Activated CD8-positive, alpha-beta T cell treated with anti-CD3 and anti-CD28 coated beads for 36 hours (primary cell): ENCODE measurements around the gene TAS2R60. TPM values are rescaled to one million over a fixed set of nuclear protein-coding genes. Genes with fewer than 3 reads are reported as not detected.
"Not testable (repeated sequence)": the region's sequence is repeated elsewhere in the genome, so short reads cannot be mapped to it uniquely, and the experiment has no call there.

Source experiments
- ATAC-seq: fragments of 200-7000 bp; cut with Tn5 transposase; one replicate; pipeline ENCODE4 v1.10.0; 2021; ENCODE audit warnings: mild to moderate bottlenecking, moderate library complexity
- CTCF ChIA-PET: fragments of 350-600 bp; sonication (Branson Sonifier 250); formaldehyde crosslinking; loops from one replicate; lab custom pipeline; 2021; ENCODE audit warnings: antibody characterized with exemption; lab: Charles Lee
- POLR2A ChIA-PET: fragments of 350-600 bp; sonication (Branson Sonifier 250); formaldehyde crosslinking; loops from one replicate; lab custom pipeline; 2021; ENCODE audit warnings: antibody characterized with exemption; lab: Charles Lee
- DNase-seq: peaks from one replicate; pipeline ENCODE4 v3.0.0-alpha.2; 2020
- H3K27ac Mint-ChIP-seq: one replicate; pipeline ENCODE4 v1.8.0; 2021; ENCODE audit warnings: mild to moderate bottlenecking, mixed read lengths
- H3K27me3 Mint-ChIP-seq: one replicate; pipeline ENCODE4 v1.8.0; 2021; ENCODE audit warnings: mixed read lengths
- H3K36me3 Mint-ChIP-seq: one replicate; pipeline ENCODE4 v1.8.0; 2021; ENCODE audit warnings: low read depth, mixed read lengths
- H3K4me1 Mint-ChIP-seq: one replicate; pipeline ENCODE4 v1.8.0; 2021; ENCODE audit warnings: low read depth, mixed read lengths
- H3K4me3 Mint-ChIP-seq: one replicate; pipeline ENCODE4 v1.8.0; 2021; ENCODE audit warnings: mild to moderate bottlenecking, moderate library complexity, mixed read lengths
- H3K9me3 Mint-ChIP-seq: one replicate; pipeline ENCODE4 v1.8.0; 2021; ENCODE audit warnings: mixed read lengths
- CTCF ChIP-seq: fragments of 200-600 bp; IDR thresholded peaks from one replicate; pipeline ENCODE4 v1.8.0; 2022; ENCODE audit warnings: antibody characterized with exemption, mild to moderate bottlenecking
- intact Hi-C: fragments of 100-400 bp; cut with micrococcal nuclease; formaldehyde crosslinking; loops from one replicate; pipeline ENCODE4 v1.10.0; 2022
- total RNA-seq, 2 experiments: library from RNA; stranded (reverse); gene quantifications; one replicate each; pipeline ENCODE4 v1.2.3, GENCODE V29; 2021

TAS2R60 gene
- total RNA-seq, 2 experiments from 2014 or later, result not detected

- Mint-ChIP-seq H3K27me3 (no peaks in the 10 kb centered on the region), H3K9me3 (no peaks in the 10 kb centered on the region), H3K27ac (no peak overlapping the region), H3K36me3 (no peaks in the 10 kb centered on the region), H3K4me3 (no peak overlapping the region), H3K4me1 (peaks cover 9% of the 10 kb centered on the region)
- intact Hi-C loops, result no loop called here
- ChIA-PET CTCF (no interaction called here), POLR2A (no interaction called here)
- ATAC-seq (no peak), DNase-seq (no peak)
- no peak for TF ChIP-seq CTCF
Observed at GRCh38 chr7:143484119-143484518, 40.9 kb downstream of the TAS2R60 start.

GRCh38 chr7:143485094-143485493 lies 41.8 kb downstream of the TAS2R60 start:
- DNase-seq, result no peak
- intact Hi-C loops, result no loop called here
- H3K27ac Mint-ChIP-seq, result no peak overlapping the region
- CTCF ChIA-PET, result interaction anchor here (0.9 to 1.6 kb wide), 3 partner anchors 9 to 245 kb away, joined by 3 to 4 read pairs (median 4); no protein-coding TSS in a partner anchor
- no peak overlapping the region for H3K4me3 Mint-ChIP-seq
- peaks cover 9% of the 10 kb centered on the region for H3K4me1 Mint-ChIP-seq
- H3K27me3 Mint-ChIP-seq, result no peaks in the 10 kb centered on the region
- H3K9me3 Mint-ChIP-seq, result no peaks in the 10 kb centered on the region
- POLR2A ChIA-PET, result no interaction called here
- H3K36me3 Mint-ChIP-seq, result no peaks in the 10 kb centered on the region
- no peak for TF ChIP-seq CTCF
- ATAC-seq, result no peak

GRCh38 chr7:143485500-143485899 lies 42.2 kb downstream of the TAS2R60 start:
- no peaks in the 10 kb centered on the region for H3K27me3 Mint-ChIP-seq
- ATAC-seq (no peak), DNase-seq (no peak)
- H3K4me1 Mint-ChIP-seq, result peaks cover 9% of the 10 kb centered on the region
- no peaks in the 10 kb centered on the region for H3K9me3 Mint-ChIP-seq
- intact Hi-C loops, result no loop called here
- CTCF ChIA-PET, result interaction anchor here (0.9 to 1.6 kb wide), 4 partner anchors 9 to 245 kb away, joined by 3 to 4 read pairs (median 4); no protein-coding TSS in a partner anchor
- no peaks in the 10 kb centered on the region for H3K36me3 Mint-ChIP-seq
- no peak for TF ChIP-seq CTCF
- no peak overlapping the region for H3K4me3 Mint-ChIP-seq
- POLR2A ChIA-PET, result no interaction called here
- no peak overlapping the region for H3K27ac Mint-ChIP-seq

GRCh38 chr7:143486266-143486665 lies 43.0 kb downstream of the TAS2R60 start:
- CTCF ChIA-PET, result interaction anchor here (1.1 to 1.5 kb wide), 4 partner anchors 10 to 246 kb away, joined by 3 to 4 read pairs (median 3); no protein-coding TSS in a partner anchor
- H3K4me3 Mint-ChIP-seq, result not testable (repeated sequence)

GRCh38 chr7:143487061-143487460 lies 43.8 kb downstream of the TAS2R60 start:
- H3K4me1 Mint-ChIP-seq, result peaks cover 5% of the 10 kb centered on the region
- H3K27ac Mint-ChIP-seq, result no peak overlapping the region
- ChIA-PET CTCF (interaction anchor here (1.5 kb wide), 1 partner anchor 9 kb away, joined by 3 read pairs; no protein-coding TSS in a partner anchor), POLR2A (no interaction called here)
- H3K4me3 Mint-ChIP-seq, result no peak overlapping the region
- no peaks in the 10 kb centered on the region for H3K9me3 Mint-ChIP-seq
- DNase-seq, result no peak
- no peaks in the 10 kb centered on the region for H3K27me3 Mint-ChIP-seq
- intact Hi-C loops, result no loop called here
- no peak for ATAC-seq
- no peak for TF ChIP-seq CTCF
- no peaks in the 10 kb centered on the region for H3K36me3 Mint-ChIP-seq

More at GRCh38 chr7:143486266-143486665, 43.0 kb downstream of the TAS2R60 start:
- ATAC-seq, H3K27ac Mint-ChIP-seq, H3K9me3 Mint-ChIP-seq, POLR2A ChIA-PET, intact Hi-C loops, H3K4me1 Mint-ChIP-seq, H3K27me3 Mint-ChIP-seq, H3K36me3 Mint-ChIP-seq, DNase-seq: not testable (repeated sequence)
